ENCODE results near the gene SLC24A4. TPM values are rescaled to one million over a fixed set of nuclear protein-coding genes. Genes with fewer than 3 reads are reported as not detected.
A peak's percentile ranks its signal among the peaks of the same experiment; 100 is the strongest.

The SLC24A4 gene
- total and polyA plus RNA-seq, 12 donors: 0.08 to 0.74 (median 0.24) TPM

GRCh38 chr14:92487513-92488133 is 164.7 kb downstream of the SLC24A4 start:
- Histone ChIP-seq H3K9me3 (no peaks in the 10 kb centered on the region), H3K36me3 (no peaks in the 10 kb centered on the region), H3K4me3 (no peak overlapping the region), H3K4me1 (peaks cover 0 to 45% (median 28%) of the 10 kb centered on the region in 9 donors), H3K27ac (peak overlapping the region in 3 of 10 donors; percentile 31 to 64 (median 63)), H3K27me3 (peaks cover 0 to 3% (median 0%) of the 10 kb centered on the region in 7 donors)
- ATAC-seq (peak in 6 of 8 donors; percentile 20 to 51 (median 40)), DNase-seq (peak in 1 of 2 donors; percentile 21)
- TF ChIP-seq CTCF (IDR thresholded peaks at IDR 0.05): no peak
- WGBS, 2 donors: 63 to 64% methylated on average over 10 of the region's 10 CpGs
- intact Hi-C loops (cut with DNase I): no loop called here

- Histone ChIP-seq H3K4me1 (peaks cover 0 to 62% (median 28%) of the 10 kb centered on the region in 9 donors), H3K36me3 (no peaks in the 10 kb centered on the region), H3K9me3 (no peaks in the 10 kb centered on the region), H3K27ac (peak overlapping the region in 8 of 10 donors; percentile 5 to 77 (median 45)), H3K4me3 (no peak overlapping the region), H3K27me3 (no peaks in the 10 kb centered on the region)
- DNase-seq: peak in 1 of 2 donors; percentile 2
- TF ChIP-seq CTCF (IDR thresholded peaks at IDR 0.05): no peak
- WGBS, 2 donors: 79 to 82% methylated on average over 21 of the region's 21 CpGs
- ATAC-seq: peak in 1 of 8 donors; percentile 4
- intact Hi-C loops (cut with DNase I): loop anchor here in 1 of 10 donors (10.0 kb wide), 1 partner anchor 185 kb away; no protein-coding TSS in a partner anchor
Measured at GRCh38 chr14:92489394-92490238, 166.7 kb downstream of the SLC24A4 start.

GRCh38 chr14:92490239-92490959 is 167.4 kb downstream of the SLC24A4 start:
- ATAC-seq (peak in 6 of 8 donors; percentile 30 to 70 (median 54)), DNase-seq (peak in 1 of 2 donors; percentile 6)
- no peak for TF ChIP-seq CTCF (IDR thresholded peaks at IDR 0.05)
- peaks cover 0 to 70% (median 28%) of the 10 kb centered on the region in 9 donors for H3K4me1 ChIP-seq
- intact Hi-C loops (cut with DNase I): loop anchor here in 1 of 10 donors (10.0 kb wide), 1 partner anchor 184 kb away; no protein-coding TSS in a partner anchor
- H3K9me3 ChIP-seq: no peaks in the 10 kb centered on the region
- 70 to 71% methylated on average over 17 of the region's 17 CpGs for WGBS, 2 donors
- H3K36me3 ChIP-seq: no peaks in the 10 kb centered on the region
- no peak overlapping the region for H3K4me3 ChIP-seq
- no peaks in the 10 kb centered on the region for H3K27me3 ChIP-seq
- H3K27ac ChIP-seq: peak overlapping the region in 7 of 10 donors; percentile 27 to 77 (median 53)

- no peak overlapping the region for H3K4me3 ChIP-seq
- H3K27me3 ChIP-seq: no peaks in the 10 kb centered on the region
- peak in 1 of 2 donors; percentile 4 for DNase-seq
- peak overlapping the region in 5 of 10 donors; percentile 4 to 76 (median 17) for H3K27ac ChIP-seq
- TF ChIP-seq CTCF (IDR thresholded peaks at IDR 0.05): no peak
- intact Hi-C loops (cut with DNase I): loop anchor here in 1 of 10 donors (10.0 kb wide), 1 partner anchor 183 kb away; no protein-coding TSS in a partner anchor
- no peaks in the 10 kb centered on the region for H3K9me3 ChIP-seq
- H3K36me3 ChIP-seq: no peaks in the 10 kb centered on the region
- WGBS, 2 donors: 82 to 88% methylated on average over 8 of the region's 8 CpGs
- ATAC-seq: no peak
- peaks cover 0 to 82% (median 27%) of the 10 kb centered on the region in 9 donors for H3K4me1 ChIP-seq
Measured at GRCh38 chr14:92491782-92492181, 168.8 kb downstream of the SLC24A4 start.

Data from heart right ventricle (tissue), 16 donors.